ENCODE data around the gene CSAG3. TPM values are rescaled to one million over a fixed set of nuclear protein-coding genes. Genes with fewer than 3 reads are reported as not detected.
"Not testable (repeated sequence)": the region's sequence is repeated elsewhere in the genome, so short reads cannot be mapped to it uniquely, and the experiment has no call there.

Gene CSAG3
- total RNA-seq, 1 donor from 2014 or later, result not detected

- intact Hi-C loops (cut with micrococcal nuclease), result no loop called here
- DNase-seq, result no peak
- Histone ChIP-seq H3K27ac (replicated peaks) (no peak overlapping the region), H3K9me3 (replicated peaks) (no peaks in the 10 kb centered on the region), H3K4me3 (no peak overlapping the region), H3K4me1 (no peaks in the 10 kb centered on the region), H3K36me3 (no peaks in the 10 kb centered on the region), H3K27me3 (ENCODE audit: low read depth) (no peaks in the 10 kb centered on the region)
- no peak for TF ChIP-seq CTCF (IDR thresholded peaks at IDR 0.05; ENCODE audit: borderline replicate concordance)
These were observed 23.0 kb upstream of the CSAG3 start for GRCh38 chrX:152735860-152736511.

- H3K4me1 ChIP-seq; H3K9me3 ChIP-seq (replicated peaks); H3K27me3 ChIP-seq (ENCODE audit: low read depth); H3K4me3 ChIP-seq; DNase-seq; intact Hi-C loops (cut with micrococcal nuclease); H3K27ac ChIP-seq (replicated peaks); H3K36me3 ChIP-seq: not testable (repeated sequence)
These were observed 22.5 kb upstream of the CSAG3 start for GRCh38 chrX:152736528-152736927.

GRCh38 chrX:152738560-152738959 lies 20.5 kb upstream of the CSAG3 start:
- Histone ChIP-seq H3K4me3 (no peak overlapping the region), H3K9me3 (replicated peaks) (no peaks in the 10 kb centered on the region), H3K4me1 (no peaks in the 10 kb centered on the region), H3K27ac (replicated peaks) (no peak overlapping the region), H3K27me3 (ENCODE audit: low read depth) (no peaks in the 10 kb centered on the region), H3K36me3 (no peaks in the 10 kb centered on the region)
- no peak for DNase-seq
- intact Hi-C loops (cut with micrococcal nuclease), result no loop called here
- no peak for TF ChIP-seq CTCF (IDR thresholded peaks at IDR 0.05; ENCODE audit: borderline replicate concordance)

- intact Hi-C loops (cut with micrococcal nuclease); H3K27ac ChIP-seq (replicated peaks); H3K4me1 ChIP-seq; H3K4me3 ChIP-seq; H3K27me3 ChIP-seq (ENCODE audit: low read depth); H3K9me3 ChIP-seq (replicated peaks); DNase-seq; H3K36me3 ChIP-seq: not testable (repeated sequence)
These were observed 5.0 kb upstream of the CSAG3 start, which contains the start of gene MAGEA2 for GRCh38 chrX:152753686-152754650. Gene MAGEA2, minus strand, starts transcription at chrX:152753842. Its CDS starts 2,479 bp downstream, at chrX:152751363.

GRCh38 chrX:152754871-152755270 lies 4.1 kb upstream of the CSAG3 start:
- H3K27me3 ChIP-seq (ENCODE audit: low read depth); H3K4me3 ChIP-seq; H3K27ac ChIP-seq (replicated peaks); DNase-seq; H3K36me3 ChIP-seq; H3K9me3 ChIP-seq (replicated peaks); H3K4me1 ChIP-seq; intact Hi-C loops (cut with micrococcal nuclease): not testable (repeated sequence)

- H3K36me3 ChIP-seq; intact Hi-C loops (cut with micrococcal nuclease); H3K27me3 ChIP-seq (ENCODE audit: low read depth); H3K4me3 ChIP-seq; DNase-seq; H3K27ac ChIP-seq (replicated peaks); H3K9me3 ChIP-seq (replicated peaks); H3K4me1 ChIP-seq: not testable (repeated sequence)
These were observed 526 bp downstream of the CSAG3 start for GRCh38 chrX:152759544-152759943.

GRCh38 chrX:152761582-152761981 lies 2.6 kb downstream of the CSAG3 start:
- intact Hi-C loops (cut with micrococcal nuclease); H3K9me3 ChIP-seq (replicated peaks); H3K27ac ChIP-seq (replicated peaks); H3K4me3 ChIP-seq; H3K27me3 ChIP-seq (ENCODE audit: low read depth); H3K36me3 ChIP-seq; H3K4me1 ChIP-seq; DNase-seq: not testable (repeated sequence)

- intact Hi-C loops (cut with micrococcal nuclease); H3K4me1 ChIP-seq; H3K27me3 ChIP-seq (ENCODE audit: low read depth); H3K27ac ChIP-seq (replicated peaks); DNase-seq; H3K4me3 ChIP-seq; H3K36me3 ChIP-seq; H3K9me3 ChIP-seq (replicated peaks): not testable (repeated sequence)
These were observed 7.5 kb downstream of the CSAG3 start for GRCh38 chrX:152766562-152766961.

GRCh38 chrX:152769549-152770289 lies 10.7 kb downstream of the CSAG3 start, which contains the start of gene MAGEA6:
Gene MAGEA6, minus strand, starts transcription at chrX:152769689. Its CDS starts 2,039 bp downstream, at chrX:152767650.
- H3K36me3 ChIP-seq; DNase-seq; H3K4me3 ChIP-seq; H3K27ac ChIP-seq (replicated peaks); H3K9me3 ChIP-seq (replicated peaks); H3K4me1 ChIP-seq; H3K27me3 ChIP-seq (ENCODE audit: low read depth); intact Hi-C loops (cut with micrococcal nuclease): not testable (repeated sequence)

- DNase-seq; H3K4me3 ChIP-seq; H3K36me3 ChIP-seq; H3K4me1 ChIP-seq; H3K27ac ChIP-seq (replicated peaks); intact Hi-C loops (cut with micrococcal nuclease); H3K27me3 ChIP-seq (ENCODE audit: low read depth); H3K9me3 ChIP-seq (replicated peaks): not testable (repeated sequence)
These were observed 28.0 kb downstream of the CSAG3 start for GRCh38 chrX:152787062-152787461.

Data from left ventricle myocardium inferior (tissue), 1 donor.